GM19043 (cell line): ENCODE measurements around the gene PRAMEF6.
"Not testable (repeated sequence)": the region's sequence is repeated elsewhere in the genome, so short reads cannot be mapped to it uniquely, and the experiment has no call there.

Source experiments
- ATAC-seq: cut with Tn5 transposase; IDR thresholded peaks from one replicate; pipeline ENCODE4 v1.9.1; 2021; ENCODE audit warnings: low read depth; ENCODE audit not compliant: unreplicated experiment

The PRAMEF6 gene

DNA sequence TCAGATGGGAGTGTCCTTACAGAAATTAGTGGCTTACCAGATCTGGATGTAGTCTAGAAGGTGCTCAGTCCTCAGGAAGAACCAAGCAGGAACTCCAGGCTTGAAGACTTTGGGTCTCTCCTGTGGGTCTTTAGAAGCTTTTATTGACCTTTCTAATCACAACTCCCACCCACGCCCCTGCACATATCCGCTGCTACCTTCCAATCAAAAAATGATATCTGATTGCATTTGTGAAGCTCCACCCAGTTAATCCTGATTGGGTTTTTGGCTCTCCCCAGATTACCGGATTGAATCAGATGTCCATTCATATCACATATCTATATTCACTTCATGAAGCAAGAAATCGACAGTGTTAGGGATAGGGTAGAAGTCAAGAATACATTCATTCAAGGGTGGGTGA, at the start of gene PRAMEF6:
Gene PRAMEF6 (minus strand): TSS at position 101 of the 400 bp plus-strand sequence. CDS start 5,062 bp downstream, outside the sequence.
- ATAC-seq = not testable (repeated sequence)

GRCh38 chr1:12924368-12924767, 23.0 kb downstream of the PRAMEF6 start:
- not testable (repeated sequence) for ATAC-seq

- ATAC-seq = not testable (repeated sequence)
These were observed 25.6 kb downstream of the PRAMEF6 start for GRCh38 chr1:12921749-12922148.

DNA sequence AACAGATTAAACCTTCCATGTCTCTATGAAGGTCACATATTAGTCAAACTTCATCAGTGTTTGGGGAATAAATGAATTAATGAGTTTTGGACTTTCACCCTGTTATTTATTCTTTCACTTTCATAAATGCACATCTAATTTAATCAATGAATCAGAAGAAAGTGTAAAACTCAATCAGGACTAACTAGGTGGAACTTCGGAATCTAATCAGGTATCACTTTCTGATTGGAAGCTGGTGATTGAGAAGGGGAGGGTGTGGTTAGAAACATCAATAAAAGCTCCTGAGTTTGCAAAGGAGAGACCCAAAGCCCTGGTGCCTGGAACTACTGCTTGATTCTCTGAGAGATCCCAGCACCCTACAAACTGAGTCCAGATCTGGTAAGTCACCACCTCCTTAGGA, 31.1 kb downstream of the PRAMEF6 start, which contains the start of gene PRAMEF7:
Gene PRAMEF7 (plus strand): TSS at position 301 of the 400 bp plus-strand sequence. CDS start 1,083 bp downstream, outside the sequence.
- not testable (repeated sequence) for ATAC-seq

DNA sequence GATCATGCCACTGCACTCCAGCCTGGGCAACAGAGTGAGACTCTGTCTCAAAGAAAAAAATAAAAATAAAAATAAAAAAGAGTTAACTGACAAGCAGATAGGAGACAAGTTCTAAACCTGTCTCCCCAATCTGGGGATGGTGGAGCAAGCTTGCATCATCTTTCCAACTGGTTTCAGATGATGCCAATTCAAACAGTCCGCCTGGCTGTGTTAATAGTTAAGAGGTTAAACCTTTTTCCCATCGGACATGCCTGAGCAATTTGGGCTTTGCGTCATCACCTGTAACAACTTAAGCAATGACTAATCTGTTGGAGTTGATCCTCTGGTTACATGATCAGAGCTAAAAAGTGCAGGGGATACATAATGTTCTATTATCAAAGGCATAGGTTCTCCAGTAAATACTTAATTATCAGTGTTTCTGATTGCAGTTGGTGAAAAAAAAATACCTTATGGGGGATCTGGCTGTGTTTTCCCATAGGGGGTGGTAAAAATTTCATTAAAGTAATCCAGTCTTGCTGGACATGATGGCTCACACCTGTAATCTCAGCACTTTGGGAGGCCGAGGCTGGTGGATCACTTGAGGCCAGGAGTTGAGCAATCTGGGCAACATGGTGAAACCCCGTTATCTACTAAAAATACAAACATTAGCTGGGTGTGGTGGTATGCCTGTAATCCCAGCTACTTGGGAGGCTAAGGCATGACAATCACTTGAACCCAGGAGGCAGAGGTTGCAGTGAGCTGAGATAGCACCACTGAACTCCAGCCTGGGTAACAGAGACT, 43.4 kb downstream of the PRAMEF6 start:
- ATAC-seq = not testable (repeated sequence)

DNA sequence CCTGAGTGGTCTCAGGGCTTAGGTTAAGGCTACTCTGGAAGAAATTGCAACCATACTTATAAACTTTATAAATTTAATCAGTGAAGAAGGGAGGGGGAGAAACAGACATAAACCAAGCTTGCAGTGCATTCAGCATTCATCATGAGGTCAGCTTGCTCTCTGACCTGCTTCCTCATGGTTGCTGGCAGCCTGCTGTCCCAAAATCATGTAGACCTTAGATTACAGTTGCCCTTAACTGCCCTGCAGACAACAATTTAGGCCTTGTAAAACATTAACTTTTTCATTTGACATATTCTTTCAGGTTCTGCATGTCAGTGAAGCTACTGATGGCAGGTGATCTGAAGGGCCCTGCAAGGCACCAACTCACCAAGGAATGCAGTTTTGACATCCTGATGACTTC, 48.2 kb downstream of the PRAMEF6 start:
- not testable (repeated sequence) for ATAC-seq

DNA sequence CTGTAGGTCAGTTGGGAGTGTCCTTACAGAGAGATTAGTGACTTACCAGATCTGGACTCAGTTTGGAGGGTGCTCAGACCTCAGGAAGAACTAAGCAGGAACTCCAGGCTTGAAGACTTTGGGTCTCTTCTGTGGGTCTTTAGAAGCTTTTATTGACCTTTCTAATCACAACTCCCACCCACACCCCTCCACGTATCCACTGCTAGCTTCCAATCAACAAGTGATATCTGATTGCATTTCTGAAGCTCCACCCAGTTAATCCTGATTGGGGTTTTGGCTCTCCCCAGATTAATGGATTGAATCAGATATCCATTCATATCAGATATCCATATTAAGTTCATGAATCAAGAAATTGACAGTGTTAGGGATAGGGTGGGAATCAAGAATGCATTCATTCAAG, 49.2 kb downstream of the PRAMEF6 start, which contains the start of gene PRAMEF10:
Gene PRAMEF10 (minus strand): TSS at position 101 of the 400 bp plus-strand sequence. CDS start 2,423 bp downstream, outside the sequence.
- ATAC-seq = not testable (repeated sequence)
